Colonic mucosa (tissue), 4 donors: Measurements from ENCODE around the gene PRXL2A. TPM values are rescaled to one million over a fixed set of nuclear protein-coding genes. Genes with fewer than 3 reads are reported as not detected.

Source experiments
- DNase-seq: peaks from one replicate; pipeline ENCODE4 v3.0.0-alpha.2; 2020
- H3K27ac ChIP-seq: fragments of 200-600 bp; one replicate; pipeline ENCODE4 v1.8.0; 2021
- H3K27me3 ChIP-seq: fragments of 200-600 bp; one replicate; pipeline ENCODE4 v1.8.0; 2021
- H3K36me3 ChIP-seq: fragments of 200-600 bp; one replicate; pipeline ENCODE4 v1.8.0; 2021
- H3K4me1 ChIP-seq: fragments of 200-600 bp; one replicate; pipeline ENCODE4 v1.8.0; 2021; ENCODE audit warnings: mild to moderate bottlenecking
- H3K4me3 ChIP-seq: fragments of 200-600 bp; one replicate; pipeline ENCODE4 v1.8.0; 2021
- H3K9ac ChIP-seq, 2 donors: one replicate each; pipeline ENCODE4 v1.7.0; 2013; ENCODE audit warnings: control low read depth in 2 of 2, low read depth in 2 of 2, low read length in 2 of 2
- H3K9me3 ChIP-seq: fragments of 200-600 bp; one replicate; pipeline ENCODE4 v1.8.0; 2021
- CTCF ChIP-seq: fragments of 200-600 bp; IDR thresholded peaks from one replicate; pipeline ENCODE4 v1.8.0; 2022; ENCODE audit warnings: antibody characterized with exemption, mild to moderate bottlenecking
- intact Hi-C: fragments of 100-400 bp; cut with DNase I; formaldehyde crosslinking; loops from one replicate; pipeline ENCODE4 v1.14.1; 2022
- total RNA-seq, 2 donors: library from RNA; stranded (reverse); fragmentation: NEBNext Ultra II Directional in 1 of 2; extraction: Animal tissue kit (Norgen Biotek cat#: 25700) in 1 of 2; gene quantifications; one replicate each; pipeline ENCODE4 v1.2.1, GENCODE V29; 2021
- donor health status: healthy.
- donor health status: DM: no; HTN: no; CAD: no.
- donor health status: DM: no; HTN: no; CAD: no.

Gene PRXL2A
- total RNA-seq, 2 donors from 2014 or later = 73.5 to 101 TPM

- Histone ChIP-seq H3K4me3 (no peak overlapping the region), H3K27me3 (no peaks in the 10 kb centered on the region), H3K27ac (no peak overlapping the region), H3K36me3 (no peaks in the 10 kb centered on the region), H3K9ac (no peak overlapping the region), H3K9me3 (no peaks in the 10 kb centered on the region), H3K4me1 (no peaks in the 10 kb centered on the region)
- no peak for TF ChIP-seq CTCF
- intact Hi-C loops = no loop called here
- DNase-seq = no peak
Measured at GRCh38 chr10:80436446-80437098, 28.2 kb downstream of the PRXL2A start.

GRCh38 chr10:80437227-80437626, 28.9 kb downstream of the PRXL2A start:
- intact Hi-C loops = no loop called here
- Histone ChIP-seq H3K4me3 (no peak overlapping the region), H3K27ac (no peak overlapping the region), H3K36me3 (no peaks in the 10 kb centered on the region), H3K4me1 (no peaks in the 10 kb centered on the region), H3K27me3 (no peaks in the 10 kb centered on the region), H3K9me3 (no peaks in the 10 kb centered on the region), H3K9ac (no peak overlapping the region)
- TF ChIP-seq CTCF = no peak
- no peak for DNase-seq

- intact Hi-C loops = loop anchor here (5.0 kb wide), 1 partner anchor 60 kb away; no protein-coding TSS in a partner anchor
- no peaks in the 10 kb centered on the region for H3K4me1 ChIP-seq
- H3K36me3 ChIP-seq = no peaks in the 10 kb centered on the region
- no peak for TF ChIP-seq CTCF
- H3K4me3 ChIP-seq = no peak overlapping the region
- no peak overlapping the region for H3K9ac ChIP-seq
- H3K9me3 ChIP-seq = no peaks in the 10 kb centered on the region
- H3K27ac ChIP-seq = no peak overlapping the region
- H3K27me3 ChIP-seq = no peaks in the 10 kb centered on the region
- no peak for DNase-seq
Measured at GRCh38 chr10:80441831-80442230, 33.5 kb downstream of the PRXL2A start.

GRCh38 chr10:80442879-80443278, 34.5 kb downstream of the PRXL2A start:
- intact Hi-C loops = loop anchor here (5.0 kb wide), 1 partner anchor 61 kb away; no protein-coding TSS in a partner anchor
- no peak for TF ChIP-seq CTCF
- Histone ChIP-seq H3K27ac (no peak overlapping the region), H3K36me3 (no peaks in the 10 kb centered on the region), H3K4me1 (no peaks in the 10 kb centered on the region), H3K9me3 (no peaks in the 10 kb centered on the region), H3K27me3 (no peaks in the 10 kb centered on the region), H3K9ac (peak overlapping the region in 1 of 2 donors; percentile 12), H3K4me3 (no peak overlapping the region)
- no peak for DNase-seq

GRCh38 chr10:80443531-80443974, 35.2 kb downstream of the PRXL2A start:
- H3K27me3 ChIP-seq = no peaks in the 10 kb centered on the region
- H3K4me1 ChIP-seq = no peaks in the 10 kb centered on the region
- no peaks in the 10 kb centered on the region for H3K36me3 ChIP-seq
- no peak overlapping the region for H3K27ac ChIP-seq
- no peak overlapping the region for H3K9ac ChIP-seq
- DNase-seq = peak; percentile 32
- intact Hi-C loops = loop anchor here (5.0 kb wide), 1 partner anchor 61 kb away; no protein-coding TSS in a partner anchor
- no peaks in the 10 kb centered on the region for H3K9me3 ChIP-seq
- peak; percentile 32 for TF ChIP-seq CTCF
- H3K4me3 ChIP-seq = no peak overlapping the region
